Measurements from ENCODE around the gene BUB1.
"Not testable (repeated sequence)": the region's sequence is repeated elsewhere in the genome, so short reads cannot be mapped to it uniquely, and the experiment has no call there.

Gene BUB1

GRCh38 chr2:110690083-110690965 lies 12.5 kb upstream of the BUB1 start:
- DNase-seq, result no peak

DNA sequence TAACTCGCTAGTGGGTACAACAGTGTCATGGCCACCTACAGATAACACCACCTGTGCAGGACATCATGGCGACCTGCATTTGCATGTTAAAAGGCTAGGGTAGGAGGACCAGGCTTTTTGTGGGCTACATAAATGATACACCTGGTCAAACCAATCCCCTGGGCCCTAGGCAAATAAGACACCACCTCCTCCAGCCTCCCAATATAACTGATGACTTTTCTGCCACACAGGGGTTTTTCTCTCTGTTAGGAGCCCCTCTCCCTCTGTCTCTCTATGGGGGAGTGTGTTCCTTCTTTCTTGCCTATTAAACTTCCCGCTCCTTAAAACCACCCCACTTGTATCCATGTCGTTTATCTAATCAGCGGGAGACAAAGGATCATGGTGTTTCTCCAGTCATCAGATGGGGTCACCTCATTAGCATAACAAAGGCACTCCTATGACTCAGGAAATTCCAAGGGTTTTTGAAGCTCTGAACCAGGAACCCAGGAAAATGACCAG lies 10.8 kb upstream of the BUB1 start:
- peak; percentile 21 for DNase-seq

- DNase-seq, result not testable (repeated sequence)
Observed at GRCh38 chr2:110687775-110688484, 10.1 kb upstream of the BUB1 start.

DNA sequence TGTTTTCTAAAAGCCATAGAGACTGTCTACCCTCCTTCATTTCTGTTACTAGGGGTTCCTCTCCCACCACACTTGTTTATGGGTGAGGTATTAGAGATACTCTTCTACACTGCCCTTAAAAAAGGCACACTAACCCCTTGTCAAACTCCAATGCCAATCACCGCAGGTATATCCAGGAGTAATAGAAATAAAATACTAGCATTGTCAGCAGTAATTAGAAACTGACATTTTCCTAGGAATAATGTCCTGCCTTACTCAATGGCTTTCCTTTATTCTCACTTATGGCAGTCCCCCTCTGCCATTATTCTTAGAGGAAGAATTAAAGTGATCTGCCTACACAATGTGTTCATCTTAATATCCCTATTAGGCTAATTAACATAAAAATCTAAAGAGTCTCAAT lies 5.0 kb upstream of the BUB1 start:
- DNase-seq, result no peak

- DNase-seq, result no peak
Observed at GRCh38 chr2:110682267-110682666, 4.4 kb upstream of the BUB1 start.

DNA sequence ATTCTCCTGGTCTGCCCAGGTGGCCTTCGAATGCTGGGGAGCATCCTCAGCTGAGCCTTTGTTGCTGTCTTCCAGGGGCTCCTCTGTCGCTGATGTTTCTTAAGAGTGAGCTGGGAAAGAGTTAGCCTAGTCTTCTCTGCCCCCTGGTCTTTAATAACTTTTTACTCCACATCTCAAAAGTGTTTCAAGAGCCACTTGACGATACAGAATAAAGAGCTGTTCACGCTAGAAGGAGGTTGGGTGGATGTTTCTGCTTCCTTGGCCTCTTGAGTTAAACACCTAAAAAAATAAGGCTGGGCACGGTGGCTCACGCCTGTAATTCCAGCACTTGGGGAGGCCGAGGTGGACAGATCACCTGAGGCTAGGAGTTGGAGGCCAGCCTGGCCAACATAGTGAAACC lies 2.8 kb upstream of the BUB1 start:
- no peak for DNase-seq

GRCh38 chr2:110679865-110680264 lies 2.0 kb upstream of the BUB1 start:
- DNase-seq, result no peak

- DNase-seq, result no peak
Observed at GRCh38 chr2:110679337-110679707, 1.5 kb upstream of the BUB1 start.

DNA sequence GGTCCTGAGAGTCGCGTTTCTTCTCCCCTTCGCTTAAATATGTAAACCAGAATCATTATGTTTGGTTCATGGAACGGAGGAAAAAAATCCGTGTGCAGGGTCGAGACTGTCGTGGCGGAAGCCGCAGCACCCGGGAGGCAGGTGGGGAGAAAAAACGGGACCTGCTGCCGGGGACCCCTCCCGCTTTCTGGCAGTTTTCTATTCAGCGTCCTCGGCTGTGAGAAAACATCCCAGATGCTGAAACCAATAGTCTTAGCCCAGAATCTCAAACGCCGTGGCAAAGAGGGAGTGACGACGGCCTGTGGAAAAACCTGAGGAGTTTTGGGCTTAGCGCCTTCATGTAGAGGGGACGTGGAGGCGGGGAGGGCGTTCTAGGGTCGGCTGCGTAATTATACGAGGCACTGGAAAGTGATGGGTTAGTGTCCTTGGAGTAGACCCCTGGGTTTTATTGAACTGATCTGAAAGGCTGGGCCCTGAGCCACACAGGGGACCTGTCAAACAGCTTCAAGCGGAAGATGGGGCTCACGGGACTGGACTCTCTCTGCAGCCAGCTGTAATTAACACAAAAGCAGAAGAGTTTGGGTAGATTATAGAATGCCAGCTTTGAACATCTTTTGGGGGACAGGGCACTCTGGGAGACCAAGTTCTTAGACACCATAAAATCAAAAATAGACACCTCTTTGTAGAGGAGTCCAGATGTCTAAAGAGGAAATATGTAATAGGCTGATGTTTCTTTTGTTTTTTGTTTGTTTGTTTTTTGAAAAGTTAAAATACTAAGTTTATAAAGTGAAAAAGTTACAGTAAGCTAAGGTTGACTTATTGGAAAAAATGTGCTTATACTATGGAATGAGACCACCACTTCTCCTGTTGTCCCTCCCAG lies 834 bp upstream of the BUB1 start:
- peak; percentile 81 for DNase-seq

DNA sequence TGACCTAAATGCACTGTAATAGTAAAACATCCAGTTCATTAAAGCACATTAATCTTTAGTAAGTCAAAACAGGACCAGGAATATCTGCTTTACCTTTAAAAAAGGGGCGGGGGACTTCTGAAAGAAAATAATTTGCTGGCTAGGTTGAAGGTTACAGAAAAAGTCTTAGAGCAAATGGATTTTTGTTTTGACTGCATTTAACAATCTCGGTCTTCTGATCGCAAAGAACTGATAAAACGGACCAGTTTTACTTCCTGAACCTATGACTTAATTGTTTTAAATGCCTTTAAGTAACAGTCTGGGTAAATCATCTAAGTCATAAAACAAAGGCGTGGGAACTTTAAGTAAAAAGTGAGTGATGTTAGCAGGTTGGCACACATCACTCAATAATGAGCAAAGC lies 783 bp downstream of the BUB1 start:
- no peak for DNase-seq

GRCh38 chr2:110675679-110676078 lies 2.2 kb downstream of the BUB1 start:
- DNase-seq, result no peak

DNA sequence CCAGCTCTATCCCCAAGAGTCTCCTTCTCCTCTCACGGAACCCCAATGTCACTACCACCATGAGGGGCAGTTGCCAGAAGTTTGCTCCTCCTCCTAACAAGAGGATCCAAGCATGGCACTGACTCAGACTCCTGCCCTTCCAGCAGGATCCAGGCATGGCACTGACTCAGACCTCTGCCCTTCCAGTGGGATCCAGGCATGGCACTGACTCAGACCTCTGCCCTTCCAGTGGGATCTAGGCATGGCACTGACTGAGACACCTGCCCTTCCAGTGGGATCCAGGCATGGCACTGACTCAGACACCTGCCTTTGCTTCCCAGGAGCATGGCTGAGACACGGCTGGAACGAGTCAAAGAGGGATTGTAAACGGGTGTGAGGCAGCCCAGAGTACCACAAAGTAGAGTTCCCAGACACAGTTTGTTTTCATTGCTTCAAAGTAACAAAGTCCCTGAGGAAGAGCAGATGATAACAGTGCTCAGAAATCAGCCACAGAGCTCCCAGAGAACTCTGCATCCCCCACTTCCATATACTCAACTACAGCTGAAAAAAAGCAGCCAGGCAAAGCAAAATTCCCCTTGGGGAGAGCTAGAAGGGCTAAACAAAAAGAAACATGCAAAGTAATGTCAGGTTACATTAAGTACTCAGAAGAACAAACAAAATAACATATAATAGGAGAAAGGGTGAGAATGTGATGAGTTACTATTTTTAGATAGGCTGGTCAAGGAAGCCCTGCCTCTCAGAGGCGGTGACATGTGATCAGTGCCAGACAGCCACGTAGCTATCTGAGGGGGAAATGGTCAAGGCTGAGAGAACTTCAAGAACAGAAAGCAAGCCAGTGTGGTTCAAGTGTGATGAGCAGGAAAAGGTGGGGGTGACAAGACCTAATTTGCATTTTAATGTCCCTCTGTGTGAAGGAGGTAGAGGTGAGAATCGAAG lies 3.0 kb downstream of the BUB1 start:
- no peak for DNase-seq

DNA sequence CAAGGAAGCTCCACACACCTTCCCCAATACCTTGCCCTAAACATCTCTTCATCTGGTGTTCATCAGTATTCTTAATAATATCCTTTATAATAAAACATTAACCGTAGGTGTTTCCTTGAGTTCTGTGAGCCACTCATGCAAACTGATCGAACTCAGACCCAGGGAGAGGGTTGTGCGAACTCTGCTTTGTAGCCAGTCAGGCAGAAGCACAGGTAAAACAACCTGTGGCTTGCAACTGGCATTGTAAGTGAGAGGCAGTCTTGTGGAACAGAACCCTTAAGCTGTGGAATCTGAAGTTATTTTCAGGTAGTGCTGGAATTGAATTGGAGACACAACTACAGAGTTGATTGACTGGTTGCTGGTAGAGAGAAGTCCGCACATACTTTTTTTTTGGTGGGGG lies 4.7 kb downstream of the BUB1 start:
- no peak for DNase-seq

GRCh38 chr2:110670826-110671225 lies 7.0 kb downstream of the BUB1 start:
- DNase-seq, result no peak

GRCh38 chr2:110669079-110669478 lies 8.8 kb downstream of the BUB1 start:
- DNase-seq, result no peak

GRCh38 chr2:110667071-110667470 lies 10.8 kb downstream of the BUB1 start:
- DNase-seq, result no peak

- no peak for DNase-seq
Observed at GRCh38 chr2:110664135-110664534, 13.7 kb downstream of the BUB1 start.

GRCh38 chr2:110662560-110662959 lies 15.3 kb downstream of the BUB1 start:
- DNase-seq, result no peak

DNA sequence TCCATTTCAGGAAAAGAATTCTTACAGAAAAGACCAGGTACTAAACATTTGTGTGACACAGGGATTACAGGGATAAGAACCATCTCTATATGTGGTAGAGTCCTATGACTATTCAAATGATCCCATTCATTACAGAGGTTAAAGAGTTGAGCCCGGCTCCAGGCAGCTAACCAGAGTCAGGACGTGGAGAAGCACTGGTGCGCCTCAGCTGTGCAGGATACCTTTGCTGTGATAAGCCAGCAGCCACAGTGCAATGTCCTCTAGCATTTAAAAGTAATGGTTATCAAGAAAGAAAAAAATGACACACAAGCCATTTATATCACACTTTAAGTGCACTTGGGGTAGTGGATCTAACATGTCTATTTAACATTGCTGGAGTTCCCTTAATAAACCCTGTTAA lies 17.3 kb downstream of the BUB1 start:
- no peak for DNase-seq

DNA sequence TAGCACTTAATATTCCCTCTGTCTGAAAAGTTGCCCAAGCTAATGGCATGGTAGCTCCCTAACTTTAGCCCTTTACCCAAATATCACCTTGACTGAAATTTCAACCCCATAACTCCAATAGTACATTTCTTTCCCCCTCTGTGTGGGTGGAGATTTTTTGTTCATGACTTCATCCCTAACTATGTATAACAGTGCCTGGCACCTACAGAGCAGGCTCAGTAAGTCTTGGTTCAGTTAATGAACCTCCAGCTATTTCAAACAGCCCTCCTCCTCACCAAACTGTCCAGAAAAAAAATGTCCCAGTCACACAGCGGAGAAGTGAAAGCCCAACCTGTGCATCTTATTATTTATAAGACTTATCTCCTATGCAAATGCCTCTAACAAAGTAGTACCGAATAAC lies 18.6 kb downstream of the BUB1 start:
- no peak for DNase-seq

DNA sequence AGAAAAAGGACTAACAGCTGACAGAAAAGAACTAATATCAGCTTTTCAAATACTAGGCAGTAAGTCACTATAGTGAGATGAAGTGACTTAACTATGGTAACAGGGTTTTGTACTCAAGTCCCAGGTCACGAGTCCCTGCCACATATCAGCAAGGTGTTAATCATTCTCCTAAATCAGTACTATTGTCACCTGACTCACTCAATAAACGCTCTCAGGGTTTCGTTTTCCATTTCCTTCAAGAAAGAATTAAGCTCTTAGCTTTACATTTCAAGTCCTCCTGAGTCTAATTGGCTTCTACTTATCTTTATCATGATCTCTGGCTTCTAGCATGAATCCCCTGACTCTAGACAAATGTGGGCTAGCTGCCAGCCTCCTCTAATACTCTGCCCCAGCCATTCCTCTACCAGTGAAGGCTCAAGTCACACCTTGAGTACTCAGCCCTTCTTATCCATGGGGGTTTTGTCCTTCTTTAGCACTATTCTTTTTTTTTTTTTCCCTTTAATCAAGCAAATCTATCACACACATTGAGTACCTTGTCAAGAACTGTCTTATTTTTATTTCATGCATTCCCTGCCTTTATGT lies 20.0 kb downstream of the BUB1 start:
- DNase-seq, result no peak

DNA sequence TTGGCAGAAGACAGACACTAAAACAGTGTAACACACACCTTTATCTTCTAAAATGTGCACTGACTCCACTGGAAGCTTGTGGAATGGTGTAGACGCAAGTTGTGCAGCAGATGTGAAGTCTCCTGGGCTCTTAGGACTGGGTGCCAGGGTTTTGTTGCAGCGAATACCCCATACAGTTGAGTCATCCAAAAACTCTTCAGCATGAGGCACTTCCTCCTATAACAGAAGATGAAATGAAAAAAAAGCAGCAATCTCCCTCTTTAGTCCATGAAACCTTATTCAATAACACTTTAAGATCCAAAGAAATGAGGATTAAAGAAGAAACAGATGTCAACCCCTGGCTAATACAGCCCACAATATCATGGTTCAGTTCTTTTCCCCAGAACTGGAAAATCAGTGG lies 22.2 kb downstream of the BUB1 start:
- DNase-seq, result no peak
